ENCODE measurements around the gene FOXK1.

GRCh38 chr7:4809666-4810065, 127.6 kb downstream of the FOXK1 start:
- TF ChIP-seq EP300 (IDR thresholded peaks at IDR 0.05; ENCODE audit: low read depth) (no peak), CTCF (IDR thresholded peaks at IDR 0.05) (no peak)

Data from transverse colon (tissue), 3 donors.